ENCODE data around the gene AQP9. TPM values are rescaled to one million over a fixed set of nuclear protein-coding genes. Genes with fewer than 3 reads are reported as not detected.

AQP9 gene
- total RNA-seq, 1 donor from 2014 or later = not detected

DNA sequence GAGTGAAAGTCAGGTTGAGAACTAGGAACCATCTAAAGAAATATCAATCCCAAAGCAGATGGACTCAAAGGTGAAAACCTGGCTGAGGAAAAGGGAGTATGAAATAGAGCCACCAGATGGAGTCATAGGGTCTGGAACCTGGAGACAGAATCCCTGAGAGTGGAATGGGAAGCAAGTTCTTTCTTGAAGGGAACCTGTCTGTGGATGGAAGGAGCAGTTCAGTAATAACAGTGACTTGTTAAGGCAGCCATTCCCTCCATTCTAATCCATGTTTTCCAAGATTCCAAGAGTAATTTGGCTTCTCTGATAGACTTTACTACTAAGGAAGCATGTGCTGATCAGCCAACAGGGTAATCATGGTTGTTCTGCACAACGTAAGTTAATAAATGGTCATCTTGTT is 22.5 kb upstream of the AQP9 start:
- no peaks in the 10 kb centered on the region for H3K9me3 Mint-ChIP-seq (ENCODE audit: low read depth)
- H3K27ac Mint-ChIP-seq = no peak overlapping the region
- H3K36me3 Mint-ChIP-seq (ENCODE audit: insufficient read depth) = no peaks in the 10 kb centered on the region
- H3K4me3 Mint-ChIP-seq (ENCODE audit: low read depth) = no peak overlapping the region
- H3K27me3 Mint-ChIP-seq = peaks cover 2% of the 10 kb centered on the region
- peaks cover 2% of the 10 kb centered on the region for H3K4me1 Mint-ChIP-seq (ENCODE audit: low read depth)
- no peak for TF ChIP-seq CTCF (IDR thresholded peaks at IDR 0.05; ENCODE audit: unreplicated experiment)
- DNase-seq (ENCODE audit: low spot score, unreplicated experiment) = no peak

- Mint-ChIP-seq H3K9me3 (ENCODE audit: low read depth) (no peaks in the 10 kb centered on the region), H3K36me3 (ENCODE audit: insufficient read depth) (no peaks in the 10 kb centered on the region), H3K4me3 (ENCODE audit: low read depth) (no peak overlapping the region), H3K27ac (no peak overlapping the region), H3K27me3 (peaks cover 2% of the 10 kb centered on the region), H3K4me1 (ENCODE audit: low read depth) (peaks cover 2% of the 10 kb centered on the region)
- no peak for TF ChIP-seq CTCF (IDR thresholded peaks at IDR 0.05; ENCODE audit: unreplicated experiment)
- DNase-seq (ENCODE audit: low spot score, unreplicated experiment) = no peak
Measured at GRCh38 chr15:58117619-58118018, 20.6 kb upstream of the AQP9 start.

- no peaks in the 10 kb centered on the region for H3K9me3 Mint-ChIP-seq (ENCODE audit: low read depth)
- H3K4me1 Mint-ChIP-seq (ENCODE audit: low read depth) = peaks cover 2% of the 10 kb centered on the region
- H3K27ac Mint-ChIP-seq = no peak overlapping the region
- TF ChIP-seq CTCF (IDR thresholded peaks at IDR 0.05; ENCODE audit: unreplicated experiment) = no peak
- DNase-seq (ENCODE audit: low spot score, unreplicated experiment) = no peak
- peaks cover 2% of the 10 kb centered on the region for H3K27me3 Mint-ChIP-seq
- H3K4me3 Mint-ChIP-seq (ENCODE audit: low read depth) = no peak overlapping the region
- no peaks in the 10 kb centered on the region for H3K36me3 Mint-ChIP-seq (ENCODE audit: insufficient read depth)
Measured at GRCh38 chr15:58118272-58118671, 19.9 kb upstream of the AQP9 start.

DNA sequence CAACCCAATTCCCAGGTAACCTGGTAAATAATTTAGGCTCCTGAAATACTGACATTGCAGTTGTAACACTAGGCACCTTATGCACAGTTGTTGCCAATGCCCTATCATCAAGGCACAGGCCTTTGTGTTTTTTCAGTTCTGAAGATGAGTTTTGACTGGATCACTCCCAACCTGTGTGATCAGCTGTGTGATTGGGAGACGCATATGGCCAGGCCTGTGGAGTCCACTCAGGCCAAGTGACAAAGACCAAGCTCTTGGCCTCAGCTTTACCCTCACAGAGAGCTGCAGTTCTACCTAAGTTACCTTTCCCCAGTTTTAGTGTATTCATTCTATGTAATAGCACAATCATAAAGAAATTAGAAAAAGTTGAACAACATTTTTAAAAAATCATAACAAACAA is 19.2 kb upstream of the AQP9 start:
- Mint-ChIP-seq H3K27ac (no peak overlapping the region), H3K36me3 (ENCODE audit: insufficient read depth) (no peaks in the 10 kb centered on the region), H3K27me3 (peaks cover 2% of the 10 kb centered on the region), H3K4me1 (ENCODE audit: low read depth) (peaks cover 2% of the 10 kb centered on the region), H3K9me3 (ENCODE audit: low read depth) (peaks cover 1% of the 10 kb centered on the region), H3K4me3 (ENCODE audit: low read depth) (no peak overlapping the region)
- no peak for TF ChIP-seq CTCF (IDR thresholded peaks at IDR 0.05; ENCODE audit: unreplicated experiment)
- DNase-seq (ENCODE audit: low spot score, unreplicated experiment) = no peak

GRCh38 chr15:58124585-58124984 is 13.6 kb upstream of the AQP9 start:
- H3K27ac Mint-ChIP-seq = no peak overlapping the region
- no peak overlapping the region for H3K4me3 Mint-ChIP-seq (ENCODE audit: low read depth)
- no peaks in the 10 kb centered on the region for H3K4me1 Mint-ChIP-seq (ENCODE audit: low read depth)
- H3K36me3 Mint-ChIP-seq (ENCODE audit: insufficient read depth) = no peaks in the 10 kb centered on the region
- TF ChIP-seq CTCF (IDR thresholded peaks at IDR 0.05; ENCODE audit: unreplicated experiment) = no peak
- no peaks in the 10 kb centered on the region for H3K27me3 Mint-ChIP-seq
- H3K9me3 Mint-ChIP-seq (ENCODE audit: low read depth) = peaks cover 9% of the 10 kb centered on the region
- no peak for DNase-seq (ENCODE audit: low spot score, unreplicated experiment)
